Endothelial cell of umbilical vein (primary cell): Measurements from ENCODE around the gene PDE1C. TPM values are rescaled to one million over a fixed set of nuclear protein-coding genes. Genes with fewer than 3 reads are reported as not detected.

Experiments
- BruUV-seq: library from RNA; stranded (reverse); fragments of 400-500 nt; replicated peaks from 2 replicates; lab custom pipeline; 2021; lab: Mats Ljungman, UMichigan
- CTCF ChIA-PET: fragments of 300-600, 350-600 bp; sonication (Branson Sonifier 250); formaldehyde crosslinking; loops from one replicate; lab custom pipeline; 2021; ENCODE audit warnings: antibody characterized with exemption, inconsistent platforms; lab: Charles Lee
- POLR2A ChIA-PET: fragments of 300-600, 350-600 bp; sonication (Branson Sonifier 250); formaldehyde crosslinking; loops from one replicate; lab custom pipeline; 2021; ENCODE audit warnings: antibody characterized with exemption, inconsistent platforms; lab: Charles Lee
- DNase-seq: peaks from one replicate; pipeline ENCODE4 v3.0.0-alpha.2; 2011; ENCODE audit warnings: low read depth, low spot score
- FAIRE-seq: peaks from 2 replicates; lab custom pipeline; 2011; peaks lifted over from hg19 to GRCh38; lab: Jason Lieb, UNC
- H2AFZ ChIP-seq: 2 replicates; pipeline ENCODE4 v1.6.0; 2012; ENCODE audit warnings: low read depth, low read length, control low read depth, inconsistent platforms
- H3K27ac ChIP-seq: 2 replicates; pipeline ENCODE4 v1.5.1; 2011; ENCODE audit warnings: low read depth, mild to moderate bottlenecking, control low read depth, low read length, moderate library complexity; ENCODE audit not compliant: insufficient read depth
- H3K27me3 ChIP-seq, 2 experiments: 2 replicates each; pipeline versions ENCODE4 v1.6.0 to v1.6.1; 2011; ENCODE audit warnings: low read length in 2 of 2, mixed read lengths in 1 of 2; ENCODE audit not compliant: control insufficient read depth in 2 of 2, insufficient read depth in 2 of 2
- H3K36me3 ChIP-seq, 2 experiments: 2 replicates in 1 of 2; 3 replicates in 1 of 2; pipeline ENCODE4 v1.5.1; 2011; ENCODE audit warnings: low read length in 2 of 2, mild to moderate bottlenecking in 1 of 2, moderate library complexity in 1 of 2; ENCODE audit not compliant: control insufficient read depth in 2 of 2, insufficient read depth in 2 of 2; ENCODE audit errors: extremely low read depth in 1 of 2
- H3K4me1 ChIP-seq: 3 replicates; pipeline ENCODE4 v1.5.1; 2011; ENCODE audit warnings: mild to moderate bottlenecking, low read length; ENCODE audit not compliant: control insufficient read depth, insufficient read depth; ENCODE audit errors: extremely low read depth
- H3K4me2 ChIP-seq: 2 replicates; pipeline ENCODE4 v1.6.1; 2011; ENCODE audit warnings: low read length, control low read depth, mixed read lengths; ENCODE audit not compliant: insufficient read depth
- H3K4me3 ChIP-seq, 3 experiments: fragments of 200-600 bp in 1 of 3; sonication (generic), shearing (Covaris generic) in 1 of 3; replicated peaks in 1 of 3; 2 replicates each; pipeline ENCODE4 v1.5.1; 2011 to 2016; ENCODE audit warnings: control low read depth in 3 of 3, low read length in 3 of 3, mild to moderate bottlenecking in 2 of 3, inconsistent platforms in 1 of 3, low read depth in 1 of 3, moderate library complexity in 1 of 3; ENCODE audit not compliant: insufficient read depth in 1 of 3
- H3K79me2 ChIP-seq: 2 replicates; pipeline ENCODE4 v1.6.0; 2012; ENCODE audit warnings: low read length, inconsistent platforms; ENCODE audit not compliant: control insufficient read depth, insufficient read depth
- H3K9ac ChIP-seq: replicated peaks from 2 replicates; pipeline ENCODE3; 2011; ENCODE audit warnings: low read length, control low read depth; ENCODE audit not compliant: insufficient read depth; ENCODE audit errors: extremely low read depth
- H3K9me1 ChIP-seq: replicated peaks from 3 replicates; pipeline ENCODE4 v1.6.0; 2011; ENCODE audit warnings: mild to moderate bottlenecking, low read length; ENCODE audit not compliant: control insufficient read depth, insufficient read depth; ENCODE audit errors: extremely low read depth
- H3K9me3 ChIP-seq: replicated peaks from 2 replicates; pipeline ENCODE4 v1.5.1; 2012; ENCODE audit warnings: low read length, inconsistent platforms; ENCODE audit not compliant: control insufficient read depth, insufficient read depth
- H4K20me1 ChIP-seq: replicated peaks from 2 replicates; pipeline ENCODE3; 2011; ENCODE audit warnings: mild to moderate bottlenecking, low read length; ENCODE audit not compliant: control insufficient read depth, insufficient read depth; ENCODE audit errors: extremely low read depth
- FOS ChIP-seq: IDR thresholded peaks from 2 replicates; pipeline ENCODE4 v1.6.1; 2011; ENCODE audit warnings: mild to moderate bottlenecking, low read length, moderate library complexity, borderline replicate concordance; ENCODE audit not compliant: insufficient read depth
- GATA2 ChIP-seq: IDR thresholded peaks from 2 replicates; pipeline ENCODE4 v1.7.0; 2011; ENCODE audit warnings: low read depth, mild to moderate bottlenecking, moderate library complexity, mixed read lengths, low read length; ENCODE audit not compliant: insufficient read length, insufficient read depth
- POLR2A ChIP-seq: IDR thresholded peaks from 2 replicates; pipeline ENCODE4 v1.6.1; 2012; ENCODE audit warnings: low read depth, mild to moderate bottlenecking, control low read depth, low read length
- POLR2AphosphoS5 ChIP-seq: IDR thresholded peaks from 2 replicates; pipeline ENCODE4 v1.6.1; 2012; ENCODE audit warnings: low read depth, mild to moderate bottlenecking, control low read depth, low read length, moderate library complexity; ENCODE audit not compliant: insufficient read depth
- dilution Hi-C: fragments of 300-500 bp; cut with MboI; formaldehyde crosslinking; loops from one replicate; pipeline ENCODE4 v1.15.0; 2019; ENCODE audit warnings: low sequenced_read_pairs; ENCODE audit not compliant: extremely low pct_ligation_motif_present
- intact Hi-C: fragments of 100-400 bp; cut with micrococcal nuclease; formaldehyde crosslinking; loops from one replicate; pipeline ENCODE4 v1.10.0; 2022
- polyA plus RNA-seq, 4 experiments: library from polyadenylated mRNA; depleted of rRNA in 3 of 4; stranded (reverse) in 3 of 4; unstranded in 1 of 4; fragments of >200 nt; gene quantifications; 2 replicates each; pipeline versions ENCODE4 v1.2.1 to v1.2.3, GENCODE V29; 2011 to 2012; ENCODE audit warnings: missing spikeins in 1 of 4
- total RNA-seq: library from RNA; stranded (reverse); gene quantifications from 2 replicates; pipeline ENCODE4 v1.2.3, GENCODE V29; 2021
- TF ChIP-seq, protein P1 (sequence below), 2 donors: IDR thresholded peaks; 1 replicate in 1 of 2; 2 replicates in 1 of 2; pipeline ENCODE4 v1.5.1; 2011; ENCODE audit warnings: low read length in 2 of 2, mild to moderate bottlenecking in 2 of 2, moderate library complexity in 2 of 2, control low read depth in 1 of 2, inconsistent platforms in 1 of 2, low read depth in 1 of 2; ENCODE audit not compliant: insufficient read depth in 1 of 2; ENCODE audit errors: extremely low read depth in 1 of 2
- TF ChIP-seq, protein P2 (sequence below): IDR thresholded peaks from 2 replicates; pipeline ENCODE4 v1.6.1; 2011; ENCODE audit not compliant: insufficient read depth, insufficient read length

PDE1C gene
- total and polyA plus RNA-seq, 2 donors (not counting 3 experiments of a cell fraction or from before 2014, with no cell fraction given) = 0.90 to 3.1 TPM

DNA sequence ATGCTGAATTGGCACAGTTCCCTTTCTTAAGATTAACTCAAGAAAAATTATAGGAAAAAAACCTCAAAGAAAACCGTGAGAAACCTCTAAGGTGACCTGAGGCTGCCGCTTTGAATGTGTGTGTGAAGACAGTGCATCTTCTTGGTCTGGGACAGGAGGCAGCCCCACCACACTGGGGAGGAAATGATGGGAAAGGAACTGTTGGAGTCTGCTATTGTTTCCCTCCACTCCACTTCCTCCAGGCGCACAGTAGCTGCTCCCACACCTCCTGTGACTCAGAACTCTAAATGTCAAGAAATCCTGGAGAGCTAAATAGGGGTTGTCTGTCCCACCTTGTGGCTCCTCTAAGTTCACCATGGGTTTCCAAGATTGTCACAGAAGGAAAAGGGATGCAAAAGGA, 179.4 kb downstream of the PDE1C start:
- BruUV-seq = no TSS peak
- dilution Hi-C loops (no loop called here), intact Hi-C loops (loop anchor here (5.0 kb wide), 2 partner anchors 73 to 272 kb away; no protein-coding TSS in a partner anchor)
- Histone ChIP-seq H3K4me2 (peak overlapping the region; percentile 42), H3K27me3 (no peaks in the 10 kb centered on the region), H3K9me1 (no peaks in the 10 kb centered on the region), H3K4me1 (peaks cover 11% of the 10 kb centered on the region), H3K79me2 (no peaks in the 10 kb centered on the region), H4K20me1 (no peaks in the 10 kb centered on the region), H3K9me3 (no peaks in the 10 kb centered on the region), H3K27ac (peak overlapping the region; percentile 33), H3K9ac (no peak overlapping the region), H2AFZ (peak overlapping the region; percentile 89), H3K36me3 (no peaks in the 10 kb centered on the region), H3K4me3 (no peak overlapping the region)
- DNase-seq (peak; percentile 65), FAIRE-seq (peak; percentile 49)
- TF ChIP-seq POLR2AphosphoS5 = peak; percentile 29
- no peak for TF ChIP-seq POLR2A
- TF ChIP-seq, protein P1, sequence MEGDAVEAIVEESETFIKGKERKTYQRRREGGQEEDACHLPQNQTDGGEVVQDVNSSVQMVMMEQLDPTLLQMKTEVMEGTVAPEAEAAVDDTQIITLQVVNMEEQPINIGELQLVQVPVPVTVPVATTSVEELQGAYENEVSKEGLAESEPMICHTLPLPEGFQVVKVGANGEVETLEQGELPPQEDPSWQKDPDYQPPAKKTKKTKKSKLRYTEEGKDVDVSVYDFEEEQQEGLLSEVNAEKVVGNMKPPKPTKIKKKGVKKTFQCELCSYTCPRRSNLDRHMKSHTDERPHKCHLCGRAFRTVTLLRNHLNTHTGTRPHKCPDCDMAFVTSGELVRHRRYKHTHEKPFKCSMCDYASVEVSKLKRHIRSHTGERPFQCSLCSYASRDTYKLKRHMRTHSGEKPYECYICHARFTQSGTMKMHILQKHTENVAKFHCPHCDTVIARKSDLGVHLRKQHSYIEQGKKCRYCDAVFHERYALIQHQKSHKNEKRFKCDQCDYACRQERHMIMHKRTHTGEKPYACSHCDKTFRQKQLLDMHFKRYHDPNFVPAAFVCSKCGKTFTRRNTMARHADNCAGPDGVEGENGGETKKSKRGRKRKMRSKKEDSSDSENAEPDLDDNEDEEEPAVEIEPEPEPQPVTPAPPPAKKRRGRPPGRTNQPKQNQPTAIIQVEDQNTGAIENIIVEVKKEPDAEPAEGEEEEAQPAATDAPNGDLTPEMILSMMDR (IDR thresholded peaks at IDR 0.05; ENCODE audit: extremely low read depth in 1 of 2, insufficient read depth in 1 of 2, low read depth in 1 of 2, low read length in 2 of 2) = no peak
- TF ChIP-seq, protein P2, sequence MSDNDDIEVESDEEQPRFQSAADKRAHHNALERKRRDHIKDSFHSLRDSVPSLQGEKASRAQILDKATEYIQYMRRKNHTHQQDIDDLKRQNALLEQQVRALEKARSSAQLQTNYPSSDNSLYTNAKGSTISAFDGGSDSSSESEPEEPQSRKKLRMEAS = no peak
- peak; percentile 75 for TF ChIP-seq FOS
- peak; percentile 19 for TF ChIP-seq GATA2
- POLR2A ChIA-PET = no interaction called here
- CTCF ChIA-PET = interaction anchor here (1.4 to 1.6 kb wide), 2 partner anchors 10 to 48 kb away, joined by 3 to 5 read pairs; no protein-coding TSS in a partner anchor
